Measurements from ENCODE around the gene NIPBL.

The NIPBL gene

GRCh38 chr5:37103302-37103701, 226.7 kb downstream of the NIPBL start:
- no peak for DNase-seq

- DNase-seq = no peak
Observed at GRCh38 chr5:37109338-37109737, 232.8 kb downstream of the NIPBL start.

DNA sequence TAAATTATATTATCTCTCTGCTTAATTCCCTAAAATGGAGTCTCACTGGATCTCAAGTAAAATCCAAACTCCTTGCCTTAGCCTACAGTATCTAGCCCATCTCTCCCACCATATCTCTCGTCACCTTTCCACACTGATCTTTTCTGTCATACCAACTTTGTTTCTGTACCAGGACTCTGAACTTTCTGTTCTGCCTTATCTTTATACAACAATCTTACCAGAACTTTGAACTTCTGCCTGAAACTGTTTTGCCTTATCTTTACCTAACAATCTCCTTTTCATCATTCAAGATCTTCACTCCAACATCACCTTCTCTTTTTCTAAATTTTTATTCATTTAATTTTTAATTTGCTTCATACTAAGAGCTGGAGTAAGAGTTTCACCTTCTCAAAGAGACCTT, 233.6 kb downstream of the NIPBL start:
- no peak for DNase-seq

GRCh38 chr5:37111426-37112382, 235.1 kb downstream of the NIPBL start:
- peak; percentile 48 for DNase-seq

- no peak for DNase-seq
Observed at GRCh38 chr5:37112383-37112991, 235.9 kb downstream of the NIPBL start.
